Stimulated activated effector memory CD8-positive, alpha-beta T cell treated with anti-CD3 and anti-CD28 coated beads, Interleukin-12 subunit alpha, Interleukin-12 subunit beta, amount 100 ng/mL, for 72 hours (primary cell): ENCODE measurements around the gene IGFBP3.
A peak's percentile ranks its signal among the peaks of the same experiment; 100 is the strongest.

ENCODE experiments used
- ATAC-seq: fragments of 150-1000 bp; cut with Tn5 transposase; 2 replicates; pipeline ENCODE4 v1.10.0; 2021
- DNase-seq, 2 donors: peaks; one replicate each; pipeline ENCODE4 v3.0.0; 2021 to 2022; ENCODE audit warnings: low spot score in 2 of 2
- H3K27ac Mint-ChIP-seq: one replicate; pipeline ENCODE4 v1.8.0; 2022; ENCODE audit warnings: mild to moderate bottlenecking, mixed read lengths
- H3K36me3 Mint-ChIP-seq: one replicate; pipeline ENCODE4 v1.8.0; 2022; ENCODE audit warnings: mild to moderate bottlenecking, mixed read lengths
- H3K4me1 Mint-ChIP-seq: one replicate; pipeline ENCODE4 v1.8.0; 2022; ENCODE audit warnings: mixed read lengths
- H3K4me3 Mint-ChIP-seq: one replicate; pipeline ENCODE4 v1.8.0; 2022; ENCODE audit warnings: mild to moderate bottlenecking, mixed read lengths
- H3K9me3 Mint-ChIP-seq: one replicate; pipeline ENCODE4 v1.8.0; 2022; ENCODE audit warnings: mixed read lengths

The IGFBP3 gene

DNA sequence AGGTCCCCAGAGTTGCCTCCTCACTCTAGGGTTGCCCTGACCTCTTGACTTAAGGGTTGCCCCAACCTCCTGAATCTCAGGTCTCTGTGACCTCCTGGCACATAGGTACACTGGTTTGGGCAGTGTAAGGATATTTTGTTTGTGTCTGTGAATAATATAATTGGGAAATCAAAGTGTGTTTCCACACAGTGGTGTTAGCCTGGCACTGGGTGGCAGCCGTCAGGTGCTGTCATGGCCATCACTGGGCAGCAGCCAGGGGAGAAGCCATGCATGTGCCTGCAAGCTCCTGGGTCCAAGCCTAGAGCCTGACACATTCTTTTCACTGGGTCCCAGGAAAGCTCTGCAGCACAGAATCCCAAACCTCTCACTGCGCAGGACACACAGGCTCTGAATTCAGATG lies 44.6 kb downstream of the IGFBP3 start:
- no peak for ATAC-seq
- no peaks in the 10 kb centered on the region for H3K4me1 Mint-ChIP-seq
- peak in 1 of 2 donors; percentile 25 for DNase-seq
- no peaks in the 10 kb centered on the region for H3K36me3 Mint-ChIP-seq
- no peak overlapping the region for H3K27ac Mint-ChIP-seq
- H3K4me3 Mint-ChIP-seq = no peak overlapping the region
- peaks cover 3% of the 10 kb centered on the region for H3K9me3 Mint-ChIP-seq

DNA sequence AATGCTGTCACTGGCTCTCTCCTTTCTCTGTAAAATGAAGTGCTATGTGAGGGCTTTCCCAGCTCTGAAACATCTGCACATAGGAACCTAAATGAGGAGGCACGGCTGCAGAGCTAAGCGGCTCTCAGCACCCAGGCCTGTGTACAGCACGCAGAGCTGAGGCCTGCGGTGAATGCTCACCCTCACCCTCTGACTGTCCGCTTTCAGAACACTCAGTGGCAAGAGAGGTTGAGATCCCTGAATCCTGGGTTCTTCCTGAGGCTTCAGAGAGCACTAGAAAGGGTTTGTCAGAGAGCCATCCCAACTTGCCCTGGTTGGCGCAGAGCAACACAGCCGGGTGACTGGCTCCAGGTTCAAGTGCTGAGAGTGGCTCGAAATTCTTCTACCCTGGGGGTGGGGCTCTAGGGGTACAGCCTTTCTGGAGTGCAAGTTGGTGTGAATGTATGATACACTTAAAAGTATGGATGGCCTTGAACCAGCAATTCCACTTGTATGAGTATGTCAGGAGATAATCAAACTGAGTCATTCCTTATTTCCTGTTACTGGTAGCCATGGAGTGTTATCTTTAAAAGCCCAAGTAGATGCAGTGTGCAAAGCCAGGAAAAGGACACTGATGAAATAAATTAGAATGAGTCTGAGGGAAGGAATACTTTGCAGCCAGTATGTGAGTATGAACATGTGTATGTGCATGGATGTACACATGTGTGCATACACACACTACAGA lies 46.5 kb downstream of the IGFBP3 start:
- no peak overlapping the region for H3K27ac Mint-ChIP-seq
- DNase-seq = no peak
- no peak for ATAC-seq

DNA sequence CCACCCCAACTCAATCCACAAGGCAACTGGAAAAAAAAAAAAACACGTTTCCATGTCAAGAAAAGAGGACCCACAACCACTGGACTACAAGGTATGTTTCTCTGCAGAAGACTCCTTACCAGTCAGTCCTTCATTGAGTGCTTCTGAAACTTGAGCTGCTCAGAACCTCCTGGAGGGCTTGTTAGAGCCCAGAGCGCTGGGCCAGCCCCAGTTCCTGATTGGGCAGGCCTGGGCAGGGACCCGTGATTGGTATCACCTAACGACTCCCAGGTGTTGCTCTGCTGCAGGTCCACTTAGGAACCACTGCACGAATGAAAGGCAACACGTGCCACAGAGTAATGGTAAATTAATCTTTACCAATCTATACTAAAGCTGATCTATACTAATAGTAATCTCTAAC lies 47.7 kb downstream of the IGFBP3 start:
- no peaks in the 10 kb centered on the region for H3K4me1 Mint-ChIP-seq
- no peak overlapping the region for H3K4me3 Mint-ChIP-seq
- DNase-seq (no peak), ATAC-seq (no peak)
- H3K27ac Mint-ChIP-seq = no peak overlapping the region
- no peaks in the 10 kb centered on the region for H3K9me3 Mint-ChIP-seq
- H3K36me3 Mint-ChIP-seq = no peaks in the 10 kb centered on the region

More for the DNA sequence above, 46.5 kb downstream of the IGFBP3 start:
- Mint-ChIP-seq H3K9me3 (peaks cover 3% of the 10 kb centered on the region), H3K4me1 (no peaks in the 10 kb centered on the region), H3K4me3 (no peak overlapping the region), H3K36me3 (no peaks in the 10 kb centered on the region)

DNA sequence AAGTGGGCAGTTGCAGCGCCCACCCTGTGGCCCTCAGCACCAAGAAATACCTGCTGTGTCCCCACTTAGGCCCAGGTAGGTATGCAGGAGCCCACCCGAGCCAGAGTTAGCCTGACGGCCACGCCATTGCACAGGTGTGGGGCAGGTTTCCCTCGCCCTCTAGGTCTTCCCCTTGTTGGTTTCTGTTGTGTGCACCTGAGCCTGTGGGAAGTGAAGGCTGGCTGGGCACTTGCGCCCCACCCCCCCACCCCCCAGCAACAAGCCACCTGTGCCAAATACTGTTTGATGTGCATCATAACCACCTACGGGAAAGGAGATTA lies 48.1 kb downstream of the IGFBP3 start, which contains the start of gene CCDC201:
Gene CCDC201 (minus strand): TSS at position 48 of the 320 bp plus-strand sequence. CDS start 75 bp downstream, outside the sequence.
- Mint-ChIP-seq H3K36me3 (no peaks in the 10 kb centered on the region), H3K9me3 (no peaks in the 10 kb centered on the region), H3K4me1 (no peaks in the 10 kb centered on the region), H3K4me3 (no peak within 1 kb of the TSS), H3K27ac (no peak within 1 kb of the TSS)
- DNase-seq = no peak
- ATAC-seq = no peak

DNA sequence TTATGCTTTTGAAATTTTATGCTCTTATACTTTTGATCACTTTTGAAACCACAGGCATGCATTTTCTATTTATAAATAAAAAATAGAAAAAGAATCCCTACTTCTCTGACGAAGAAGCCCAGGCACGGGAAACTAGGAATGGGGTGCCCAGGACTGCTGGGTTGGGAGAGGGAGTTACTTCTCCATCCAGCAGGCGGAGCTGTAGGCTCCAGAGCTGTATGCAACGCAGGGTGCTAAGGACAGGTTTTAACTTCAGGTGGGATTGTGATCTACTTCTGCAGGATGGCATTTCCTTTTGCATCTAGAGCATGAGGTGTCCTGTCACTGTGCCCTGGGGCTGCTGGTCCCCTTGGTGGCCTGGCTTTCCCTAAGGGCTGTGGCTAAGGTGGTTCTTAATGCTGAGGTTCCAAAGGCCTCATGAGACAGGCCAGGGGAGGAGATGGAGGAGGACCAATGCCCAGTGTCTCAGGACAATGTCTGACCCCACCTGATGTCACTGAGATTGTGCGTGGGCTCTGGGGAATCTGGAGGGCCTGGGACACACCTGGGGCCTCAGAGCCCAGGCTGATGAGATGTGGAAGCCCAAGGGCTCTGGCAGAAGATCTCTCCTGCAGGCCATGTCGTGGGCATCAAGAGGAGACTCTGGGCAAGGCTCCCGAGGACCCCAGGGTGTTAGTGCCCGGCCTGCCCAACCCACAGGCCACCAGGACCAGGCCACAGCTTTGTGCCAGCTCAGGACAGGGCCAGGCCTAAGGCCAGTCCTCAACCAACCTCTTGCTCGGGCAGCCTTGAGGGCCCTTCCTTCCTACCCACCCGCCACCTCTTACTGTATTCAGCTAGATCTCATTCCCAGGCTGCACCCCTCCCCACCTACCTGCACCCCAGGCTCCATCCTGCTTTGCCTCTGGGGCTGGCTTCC lies 48.7 kb downstream of the IGFBP3 start:
- DNase-seq (no peak), ATAC-seq (peak; percentile 29)
- Mint-ChIP-seq H3K36me3 (no peaks in the 10 kb centered on the region), H3K27ac (no peak overlapping the region), H3K9me3 (no peaks in the 10 kb centered on the region), H3K4me3 (no peak overlapping the region), H3K4me1 (no peaks in the 10 kb centered on the region)

DNA sequence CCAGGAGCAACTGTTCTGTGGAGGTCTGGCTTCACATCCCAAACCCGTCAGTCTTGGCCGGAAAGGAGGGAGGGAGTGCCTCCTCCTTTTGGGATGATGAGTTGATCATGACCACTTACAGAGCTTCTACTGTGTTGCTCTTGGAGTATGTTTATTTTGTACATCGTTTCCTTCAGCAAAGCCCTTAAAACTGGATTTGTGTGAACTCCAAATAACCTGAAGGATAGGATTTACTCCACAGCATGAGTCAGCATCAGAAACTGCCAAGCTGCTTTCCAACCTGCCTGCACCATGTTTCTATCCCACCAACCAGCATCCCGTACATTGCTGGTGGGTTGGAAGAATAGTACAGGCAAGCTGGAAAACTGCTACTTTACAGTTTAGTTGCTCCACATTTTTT lies 51.6 kb downstream of the IGFBP3 start:
- Mint-ChIP-seq H3K36me3 (no peaks in the 10 kb centered on the region), H3K4me1 (no peaks in the 10 kb centered on the region), H3K9me3 (no peaks in the 10 kb centered on the region), H3K4me3 (no peak overlapping the region), H3K27ac (no peak overlapping the region)
- ATAC-seq (no peak), DNase-seq (no peak)

DNA sequence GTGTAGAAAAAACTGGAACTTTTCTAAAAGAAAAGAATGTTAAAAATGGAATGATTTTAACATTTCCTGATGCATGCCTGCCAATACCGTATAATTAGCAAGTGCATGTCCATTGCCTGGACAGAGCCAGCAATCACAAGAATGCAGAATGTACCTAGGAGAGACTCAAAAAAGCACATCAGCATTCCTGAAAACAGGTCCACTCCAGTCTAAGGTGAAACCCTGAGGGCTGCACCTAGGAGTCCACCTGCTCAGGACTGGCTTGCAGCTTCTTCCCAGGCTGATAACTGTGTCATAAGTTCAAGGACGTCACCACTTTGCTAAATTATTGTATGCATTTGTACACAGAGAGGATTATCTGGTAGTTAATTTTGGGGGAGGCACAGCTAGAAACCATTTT lies 53.6 kb downstream of the IGFBP3 start:
- ATAC-seq = no peak
- Mint-ChIP-seq H3K36me3 (no peaks in the 10 kb centered on the region), H3K4me3 (no peak overlapping the region)

DNA sequence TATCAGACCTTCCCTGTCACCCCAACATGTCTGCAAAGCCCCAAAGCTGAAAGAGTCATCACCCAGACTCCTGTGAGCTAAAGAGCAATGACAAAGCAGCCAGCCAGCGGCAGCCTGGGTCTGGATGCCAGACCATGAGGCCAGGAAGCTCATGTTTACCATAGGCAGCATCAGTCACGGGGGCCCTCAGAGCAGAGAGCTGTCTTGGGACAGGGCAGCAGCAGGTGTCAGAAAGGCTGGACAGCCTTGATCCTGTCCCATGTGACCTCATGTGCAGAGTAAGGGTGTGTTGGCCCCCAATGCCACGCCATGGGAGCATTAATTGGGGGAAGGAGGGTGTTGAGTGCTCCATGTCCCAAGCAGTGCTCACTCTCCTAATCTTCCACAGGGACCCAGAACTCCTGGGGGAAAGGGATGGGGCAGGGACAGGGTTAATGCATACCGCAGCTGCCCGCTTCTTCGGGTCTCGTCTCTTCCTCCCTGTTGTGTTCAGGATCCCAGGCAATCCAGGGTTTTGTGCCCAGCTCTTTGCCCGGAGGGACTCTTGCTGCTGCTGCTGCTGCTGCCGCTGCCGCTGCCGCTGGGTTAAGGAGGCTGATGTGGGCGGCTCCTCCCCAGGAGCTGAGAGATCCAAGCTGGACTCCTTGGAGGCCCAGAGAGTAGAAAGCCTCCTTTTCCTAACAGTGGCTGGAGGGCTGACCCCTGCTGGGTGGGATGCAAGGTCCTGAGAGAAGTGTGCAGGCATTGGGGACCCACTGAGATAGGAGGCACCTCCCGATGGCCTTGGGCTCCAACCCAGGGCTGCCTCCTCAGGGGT lies 55.3 kb downstream of the IGFBP3 start:
- ATAC-seq (peak; percentile 4), DNase-seq (no peak)
- no peak overlapping the region for H3K4me3 Mint-ChIP-seq
- no peaks in the 10 kb centered on the region for H3K36me3 Mint-ChIP-seq
- H3K27ac Mint-ChIP-seq = no peak overlapping the region
- no peaks in the 10 kb centered on the region for H3K9me3 Mint-ChIP-seq
- H3K4me1 Mint-ChIP-seq = no peaks in the 10 kb centered on the region

More for the DNA sequence above, 53.6 kb downstream of the IGFBP3 start:
- H3K27ac Mint-ChIP-seq = no peak overlapping the region
- H3K4me1 Mint-ChIP-seq = no peaks in the 10 kb centered on the region
- no peaks in the 10 kb centered on the region for H3K9me3 Mint-ChIP-seq
- DNase-seq = no peak

DNA sequence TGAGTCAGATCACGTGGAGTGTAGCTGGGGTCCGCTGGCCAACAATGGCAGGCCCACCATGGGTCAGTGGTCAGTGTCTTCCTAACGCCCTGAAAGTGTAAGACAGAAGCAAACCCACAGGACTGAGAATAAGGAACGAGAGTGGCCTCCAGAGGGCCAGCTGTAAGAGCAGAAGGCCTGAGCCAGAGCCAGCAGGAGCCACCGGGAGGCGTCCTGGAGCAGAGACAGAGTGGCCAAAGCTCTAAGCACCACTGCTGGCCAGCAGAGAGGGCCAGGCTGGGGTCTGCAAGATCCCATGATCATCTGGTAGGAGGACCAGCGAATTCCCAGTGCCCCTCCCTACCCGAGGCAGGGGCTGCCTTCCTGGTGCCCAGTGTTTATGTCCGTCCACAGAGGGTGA lies 57.4 kb downstream of the IGFBP3 start:
- ATAC-seq = no peak
- Mint-ChIP-seq H3K9me3 (no peaks in the 10 kb centered on the region), H3K27ac (no peak overlapping the region), H3K36me3 (no peaks in the 10 kb centered on the region), H3K4me1 (no peaks in the 10 kb centered on the region), H3K4me3 (no peak overlapping the region)
- DNase-seq = no peak
